ENCODE data around the gene RPGR.

- TF ChIP-seq CTCF (IDR thresholded peaks at IDR 0.05) (no peak), POLR2A (IDR thresholded peaks at IDR 0.05) (no peak)
These were observed 48.6 kb upstream of the RPGR start for GRCh38 chrX:38375891-38376290.

All from testis (tissue), 2 donors.